Stimulated activated naive CD8-positive, alpha-beta T cell treated with anti-CD3 and anti-CD28 coated beads, Interleukin-15, amount 100 ng/mL, for 72 hours (primary cell): ENCODE data around the gene SIT1.

Experiments used
- ATAC-seq: fragments of 150-1000 bp; cut with Tn5 transposase; 2 replicates; pipeline ENCODE4 v1.10.0; 2021; ENCODE audit warnings: mild to moderate bottlenecking, moderate library complexity
- DNase-seq, 2 donors: peaks; one replicate each; pipeline ENCODE4 v3.0.0; 2021 to 2022
- H3K27ac Mint-ChIP-seq, 2 donors: one replicate each; pipeline ENCODE4 v1.8.0; 2022; ENCODE audit warnings: mild to moderate bottlenecking in 2 of 2, mixed read lengths in 2 of 2, moderate library complexity in 2 of 2
- H3K27me3 Mint-ChIP-seq: one replicate; pipeline ENCODE4 v1.8.0; 2022; ENCODE audit warnings: mixed read lengths
- H3K4me1 Mint-ChIP-seq: one replicate; pipeline ENCODE4 v1.8.0; 2022; ENCODE audit warnings: mild to moderate bottlenecking, mixed read lengths
- H3K4me3 Mint-ChIP-seq, 2 donors: one replicate each; pipeline ENCODE4 v1.8.0; 2022; ENCODE audit warnings: mild to moderate bottlenecking in 2 of 2, mixed read lengths in 2 of 2, moderate library complexity in 1 of 2
- H3K9me3 Mint-ChIP-seq, 2 donors: one replicate each; pipeline ENCODE4 v1.8.0; 2022; ENCODE audit warnings: mixed read lengths in 2 of 2

Gene SIT1

GRCh38 chr9:35599763-35600604 lies 50.7 kb downstream of the SIT1 start:
- Mint-ChIP-seq H3K27me3 (no peaks in the 10 kb centered on the region), H3K27ac (no peak overlapping the region), H3K4me1 (peaks cover 29% of the 10 kb centered on the region), H3K4me3 (no peak overlapping the region), H3K9me3 (no peaks in the 10 kb centered on the region)
- DNase-seq: no peak
- no peak for ATAC-seq
